Measurements from ENCODE around the gene PRICKLE2. TPM values are rescaled to one million over a fixed set of nuclear protein-coding genes. Genes with fewer than 3 reads are reported as not detected.

PRICKLE2 gene
- total RNA-seq, 1 experiment from 2014 or later: 5.6 TPM

- no peak for TF ChIP-seq ERG (CRISPR knock-in tag; IDR thresholded peaks at IDR 0.05)
- TF ChIP-seq ZNF532 (CRISPR knock-in tag; IDR thresholded peaks at IDR 0.05; ENCODE audit: borderline replicate concordance): no peak
- TF ChIP-seq NFYB (CRISPR knock-in tag; conservative IDR thresholded peaks at IDR 0.05; ENCODE audit: low read depth): no peak
- no peak for TF ChIP-seq GRHL2 (CRISPR knock-in tag; IDR thresholded peaks at IDR 0.05; ENCODE audit: insufficient replicate concordance, severe bottlenecking)
These were observed 136.7 kb downstream of the PRICKLE2 start (continued) for GRCh38 chr3:64088408-64089205.

GRCh38 chr3:64086479-64087252 lies 138.6 kb downstream of the PRICKLE2 start:
- no peaks in the 10 kb centered on the region; the same call in 1 of the 2 replicates for H3K27me3 Mint-ChIP-seq (ENCODE audit: low read depth)
- peaks cover 42% of the 10 kb centered on the region for H3K4me1 Mint-ChIP-seq
- peaks cover 9% of the 10 kb centered on the region for H3K9me3 Mint-ChIP-seq
- ATAC-seq: peak; percentile 15
- ChIA-PET POLR2A (no interaction called here), CTCF (no interaction called here)
- peak overlapping the region; percentile 4; the same call in 1 of the 2 replicates for H3K27ac Mint-ChIP-seq
- no peaks in the 10 kb centered on the region for H3K36me3 Mint-ChIP-seq
- no peak for DNase-seq (ENCODE audit: low spot score)
- no peak overlapping the region for H3K4me3 Mint-ChIP-seq
- TF ChIP-seq E2F4 (CRISPR knock-in tag; IDR thresholded peaks at IDR 0.05; ENCODE audit: borderline replicate concordance, low read depth) (no peak), PRDM15 (CRISPR knock-in tag; IDR thresholded peaks at IDR 0.05) (no peak), ZNF425 (CRISPR knock-in tag; conservative IDR thresholded peaks at IDR 0.05) (no peak), RELA (CRISPR knock-in tag; IDR thresholded peaks at IDR 0.05; ENCODE audit: borderline replicate concordance) (no peak), PREB (CRISPR knock-in tag; IDR thresholded peaks at IDR 0.05; ENCODE audit: borderline replicate concordance) (no peak), TEAD4 (CRISPR knock-in tag; IDR thresholded peaks at IDR 0.05) (no peak), E2F5 (CRISPR knock-in tag; IDR thresholded peaks at IDR 0.05) (no peak), SOX15 (CRISPR knock-in tag; IDR thresholded peaks at IDR 0.05) (no peak), CTCF (IDR thresholded peaks at IDR 0.05) (no peak), ATF1 (CRISPR knock-in tag; IDR thresholded peaks at IDR 0.05) (no peak)
